Bronchus fibroblast of lung (primary cell): ENCODE measurements around the gene PLP2. TPM values are rescaled to one million over a fixed set of nuclear protein-coding genes. Genes with fewer than 3 reads are reported as not detected.

Experiments used
- total RNA-seq: library from RNA; depleted of rRNA; stranded (reverse); fragments of >200 nt; gene quantifications from 2 replicates; pipeline ENCODE4 v1.2.3, GENCODE V29; 2015

PLP2 gene
- total RNA-seq, result 115 and 131 TPM in 2 replicates

GRCh38 chrX:49171752-49172279 lies at the start of gene PLP2:
TSS of gene PLP2 (plus strand) at chrX:49171898. CDS start at chrX:49172001, 103 bp downstream.

GRCh38 chrX:49162620-49163019 lies 9.1 kb upstream of the PLP2 start, which contains the start of gene MAGIX:
TSS of gene MAGIX (plus strand) at chrX:49162758. CDS start at chrX:49162890, 132 bp downstream.

GRCh38 chrX:49186125-49187027 lies 14.7 kb downstream of the PLP2 start, which contains the start of gene PRICKLE3:
TSS of gene PRICKLE3 (minus strand) at chrX:49186373. CDS start at chrX:49186297, 76 bp downstream.

GRCh38 chrX:49199906-49200771 lies 28.4 kb downstream of the PLP2 start, which contains the start of gene SYP:
TSS of gene SYP (minus strand) at chrX:49200193. CDS start at chrX:49200186, 7 bp downstream.

Other genes starting within 250 kb of the PLP2 start
- gene OTUD5, start 214.3 kb upstream of the PLP2 start, total RNA-seq, result 37.0 and 38.7 TPM in 2 replicates
- gene KCND1, start 200.1 kb upstream of the PLP2 start, total RNA-seq, result 1.3 TPM in 2 replicates
- 10.8 and 11.0 TPM in 2 replicates for gene GRIPAP1, start 169.6 kb upstream of the PLP2 start, total RNA-seq
- 46.1 and 51.9 TPM in 2 replicates for gene TFE3, start 128.5 kb upstream of the PLP2 start, total RNA-seq
- 0.50 and 1.5 TPM in 2 replicates for gene CCDC120, start 112.9 kb upstream of the PLP2 start, total RNA-seq
- 25.6 and 32.1 TPM in 2 replicates for gene PRAF2, start 97.9 kb upstream of the PLP2 start, total RNA-seq
- 45.6 and 47.2 TPM in 2 replicates for gene WDR45, start 92.0 kb upstream of the PLP2 start, total RNA-seq
- 14.6 TPM in 2 replicates for gene GPKOW, start 48.2 kb upstream of the PLP2 start, total RNA-seq
- gene MAGIX, start 9.1 kb upstream of the PLP2 start, total RNA-seq, result 1.3 TPM in 2 replicates
- gene PRICKLE3, start 14.5 kb downstream of the PLP2 start, total RNA-seq, result 6.6 and 8.6 TPM in 2 replicates
- 0.15 and 0.17 TPM in 2 replicates for gene SYP, start 28.3 kb downstream of the PLP2 start, total RNA-seq
- not detected in 2 replicates for gene CACNA1F, start 61.4 kb downstream of the PLP2 start, total RNA-seq
- gene CCDC22, start 63.6 kb downstream of the PLP2 start, total RNA-seq, result 14.7 and 16.3 TPM in 2 replicates
- gene FOXP3, start 92.8 kb downstream of the PLP2 start, total RNA-seq, result 0.15 and 0.50 TPM in 2 replicates
- 1.9 and 2.0 TPM in 2 replicates for gene PPP1R3F, start 97.9 kb downstream of the PLP2 start, total RNA-seq
- not detected in 2 replicates for gene GAGE10, start 131.7 kb downstream of the PLP2 start, total RNA-seq
- gene GAGE12J, start 150.1 kb downstream of the PLP2 start, total RNA-seq, result not detected in 2 replicates
- not detected in 2 replicates for gene GAGE13, start 159.7 kb downstream of the PLP2 start, total RNA-seq